ENCODE results near the gene NUP188.

Gene NUP188

DNA sequence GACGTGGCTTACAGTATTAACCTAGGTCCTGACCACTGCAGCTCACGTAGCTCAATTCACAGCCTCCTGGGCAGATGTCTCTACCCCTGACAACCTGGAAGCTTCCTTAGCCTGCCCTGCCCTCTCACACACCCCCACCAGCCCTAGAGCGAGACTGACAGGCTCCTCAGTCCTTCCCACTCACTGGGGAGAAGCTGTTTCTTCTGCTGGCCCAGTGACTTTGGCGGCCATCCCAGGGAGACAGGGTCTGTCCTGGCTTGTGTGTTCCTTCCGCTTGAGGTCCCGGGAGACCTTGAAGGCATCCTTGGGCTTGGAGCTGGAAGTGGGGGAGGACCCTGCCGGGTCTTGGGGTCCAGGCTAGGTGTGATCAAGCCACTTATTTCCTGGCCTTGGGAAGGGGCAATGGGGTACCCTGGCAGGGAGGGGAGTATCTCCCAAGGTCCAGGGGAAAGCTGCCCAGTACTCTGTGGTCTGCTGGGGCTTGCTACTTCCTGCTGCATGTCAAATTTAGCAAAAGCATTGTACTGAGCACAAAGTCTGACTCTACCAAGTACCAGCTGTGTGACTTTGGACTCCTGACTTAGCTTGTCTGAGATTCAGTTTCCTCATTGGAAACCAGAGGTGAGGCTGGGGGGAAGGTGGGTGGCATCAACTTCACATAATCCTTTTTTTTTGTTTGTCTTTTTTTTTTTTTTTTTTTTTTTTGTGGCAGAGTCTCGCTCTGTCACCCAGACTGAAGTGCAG is 90.8 kb downstream of the NUP188 start:
- Histone ChIP-seq H3K4me1 (ENCODE audit: control insufficient read depth, low read depth, low read length) (peaks cover 6% of the 10 kb centered on the region), H3K4me3 (ENCODE audit: low read length) (no peak overlapping the region), H3K36me3 (ENCODE audit: control insufficient read depth, low read depth, low read length) (peaks cover 14% of the 10 kb centered on the region), H3K27ac (ENCODE audit: low read length) (no peak overlapping the region), H3K27me3 (ENCODE audit: control insufficient read depth, insufficient read depth, low read length) (no peaks in the 10 kb centered on the region), H3K9me3 (ENCODE audit: control insufficient read depth, low read depth, low read length) (no peaks in the 10 kb centered on the region), H3K9ac (ENCODE audit: low read length) (no peak overlapping the region)

DNA sequence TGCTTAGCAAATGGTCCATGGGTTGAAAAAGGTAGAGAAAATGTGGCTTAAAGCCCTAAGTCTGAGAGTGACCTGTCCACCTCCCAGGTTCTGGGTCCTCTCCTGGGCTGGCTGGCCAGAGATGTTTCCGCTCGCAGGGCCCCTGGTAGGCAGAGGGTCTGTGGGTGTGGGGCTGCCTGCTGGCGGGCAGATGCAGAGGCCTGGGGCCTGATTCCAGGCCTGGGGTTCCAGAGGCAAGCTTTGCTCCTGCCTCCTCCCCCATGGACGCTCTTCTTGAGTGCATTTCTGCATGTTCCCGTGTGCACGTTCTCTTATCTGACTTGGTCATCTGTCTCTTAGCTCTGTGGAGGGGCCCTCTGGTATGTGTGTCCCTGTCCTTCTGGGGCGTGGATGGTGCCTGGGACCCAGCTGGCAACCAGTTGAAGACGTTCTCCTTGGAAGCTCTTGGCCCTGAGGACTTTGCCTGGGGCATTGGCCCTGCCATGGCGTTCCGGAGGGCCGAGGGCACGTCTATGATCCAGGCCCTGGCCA is 92.7 kb downstream of the NUP188 start:
- no peaks in the 10 kb centered on the region for H3K27me3 ChIP-seq (ENCODE audit: control insufficient read depth, insufficient read depth, low read length)
- H3K36me3 ChIP-seq (ENCODE audit: control insufficient read depth, low read depth, low read length) = peaks cover 14% of the 10 kb centered on the region
- no peak overlapping the region for H3K4me3 ChIP-seq (ENCODE audit: low read length)

DNA sequence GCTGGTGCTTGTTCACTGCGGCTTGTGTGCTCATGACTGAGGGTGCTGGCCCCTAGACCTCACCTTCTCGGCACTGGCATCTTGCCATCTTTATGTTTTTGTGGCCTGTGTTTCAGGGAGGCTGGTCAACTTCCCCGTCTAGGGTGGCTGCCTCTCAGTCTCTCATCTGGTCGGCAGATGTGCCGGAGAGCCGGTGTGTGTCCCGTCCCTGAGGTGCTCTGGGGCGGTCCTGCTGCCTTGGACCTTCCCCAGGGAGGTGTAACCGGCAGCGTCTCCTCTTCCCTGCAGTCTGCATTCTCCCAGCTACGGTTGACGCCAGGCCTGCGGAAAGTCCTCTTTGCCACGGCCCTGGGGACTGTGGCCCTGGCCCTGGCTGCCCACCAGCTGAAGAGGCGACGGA is 94.5 kb downstream of the NUP188 start:
- no peaks in the 10 kb centered on the region for H3K27me3 ChIP-seq (ENCODE audit: control insufficient read depth, insufficient read depth, low read length)
- H3K36me3 ChIP-seq (ENCODE audit: control insufficient read depth, low read depth, low read length) = peaks cover 14% of the 10 kb centered on the region
- no peak overlapping the region for H3K9ac ChIP-seq (ENCODE audit: low read length)
- no peak overlapping the region for H3K27ac ChIP-seq (ENCODE audit: low read length)
- H3K9me3 ChIP-seq (ENCODE audit: control insufficient read depth, low read depth, low read length) = no peaks in the 10 kb centered on the region
- peaks cover 6% of the 10 kb centered on the region for H3K4me1 ChIP-seq (ENCODE audit: control insufficient read depth, low read depth, low read length)
- H3K4me3 ChIP-seq (ENCODE audit: low read length) = no peak overlapping the region

More for the DNA sequence above, 92.7 kb downstream of the NUP188 start:
- H3K9me3 ChIP-seq (ENCODE audit: control insufficient read depth, low read depth, low read length) = no peaks in the 10 kb centered on the region
- no peak overlapping the region for H3K27ac ChIP-seq (ENCODE audit: low read length)
- H3K4me1 ChIP-seq (ENCODE audit: control insufficient read depth, low read depth, low read length) = peaks cover 6% of the 10 kb centered on the region
- H3K9ac ChIP-seq (ENCODE audit: low read length) = no peak overlapping the region

DNA sequence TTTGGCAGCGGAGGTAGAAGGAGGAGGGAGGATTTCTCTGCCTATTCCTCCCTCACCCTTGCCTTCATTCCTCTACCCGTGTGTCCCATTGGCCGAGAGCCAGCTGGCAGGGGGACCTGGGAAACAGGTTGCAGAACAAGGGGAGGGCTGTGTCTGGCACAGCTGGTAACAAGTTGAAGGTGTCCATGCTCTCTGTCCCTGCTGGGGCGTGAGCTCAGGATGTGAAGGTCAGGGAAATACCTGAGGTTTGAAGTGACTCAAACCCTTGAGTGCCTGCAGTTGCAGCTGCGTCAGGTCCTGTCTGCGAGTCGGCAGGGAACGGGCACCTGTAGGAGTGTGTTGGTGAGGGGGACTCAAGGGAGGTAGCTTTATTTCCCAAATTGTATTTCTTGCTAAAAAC is 105.1 kb downstream of the NUP188 start:
- H3K36me3 ChIP-seq (ENCODE audit: control insufficient read depth, low read depth, low read length) = peaks cover 20% of the 10 kb centered on the region
- H3K27ac ChIP-seq (ENCODE audit: low read length) = no peak overlapping the region
- H3K27me3 ChIP-seq (ENCODE audit: control insufficient read depth, insufficient read depth, low read length) = no peaks in the 10 kb centered on the region
- no peak overlapping the region for H3K9ac ChIP-seq (ENCODE audit: low read length)
- H3K9me3 ChIP-seq (ENCODE audit: control insufficient read depth, low read depth, low read length) = no peaks in the 10 kb centered on the region
- no peak overlapping the region for H3K4me3 ChIP-seq (ENCODE audit: low read length)
- H3K4me1 ChIP-seq (ENCODE audit: control insufficient read depth, low read depth, low read length) = no peaks in the 10 kb centered on the region

DNA sequence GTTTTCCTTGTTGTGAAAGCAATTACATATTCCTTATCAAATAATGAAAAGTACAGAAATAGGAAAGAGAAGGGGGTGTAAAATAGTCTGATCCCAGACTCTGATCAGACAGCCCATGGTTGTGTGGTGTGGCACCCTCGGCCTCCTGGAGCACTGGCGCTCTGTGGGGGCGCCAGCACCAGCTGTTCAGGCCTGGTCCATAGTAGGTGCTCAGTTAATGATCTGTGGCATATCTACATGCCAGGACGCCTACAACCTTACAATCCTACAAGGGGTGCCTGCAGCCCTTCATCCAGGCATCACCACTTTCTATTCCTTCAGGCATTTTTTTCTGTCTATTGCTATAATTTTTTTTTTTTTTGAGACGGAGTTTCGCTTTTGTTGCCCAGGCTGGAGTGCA is 105.5 kb downstream of the NUP188 start:
- H3K4me3 ChIP-seq (ENCODE audit: low read length) = no peak overlapping the region
- H3K4me1 ChIP-seq (ENCODE audit: control insufficient read depth, low read depth, low read length) = no peaks in the 10 kb centered on the region
- H3K9me3 ChIP-seq (ENCODE audit: control insufficient read depth, low read depth, low read length) = no peaks in the 10 kb centered on the region
- H3K27me3 ChIP-seq (ENCODE audit: control insufficient read depth, insufficient read depth, low read length) = no peaks in the 10 kb centered on the region
- no peak overlapping the region for H3K27ac ChIP-seq (ENCODE audit: low read length)
- no peak overlapping the region for H3K9ac ChIP-seq (ENCODE audit: low read length)
- peaks cover 20% of the 10 kb centered on the region for H3K36me3 ChIP-seq (ENCODE audit: control insufficient read depth, low read depth, low read length)

DNA sequence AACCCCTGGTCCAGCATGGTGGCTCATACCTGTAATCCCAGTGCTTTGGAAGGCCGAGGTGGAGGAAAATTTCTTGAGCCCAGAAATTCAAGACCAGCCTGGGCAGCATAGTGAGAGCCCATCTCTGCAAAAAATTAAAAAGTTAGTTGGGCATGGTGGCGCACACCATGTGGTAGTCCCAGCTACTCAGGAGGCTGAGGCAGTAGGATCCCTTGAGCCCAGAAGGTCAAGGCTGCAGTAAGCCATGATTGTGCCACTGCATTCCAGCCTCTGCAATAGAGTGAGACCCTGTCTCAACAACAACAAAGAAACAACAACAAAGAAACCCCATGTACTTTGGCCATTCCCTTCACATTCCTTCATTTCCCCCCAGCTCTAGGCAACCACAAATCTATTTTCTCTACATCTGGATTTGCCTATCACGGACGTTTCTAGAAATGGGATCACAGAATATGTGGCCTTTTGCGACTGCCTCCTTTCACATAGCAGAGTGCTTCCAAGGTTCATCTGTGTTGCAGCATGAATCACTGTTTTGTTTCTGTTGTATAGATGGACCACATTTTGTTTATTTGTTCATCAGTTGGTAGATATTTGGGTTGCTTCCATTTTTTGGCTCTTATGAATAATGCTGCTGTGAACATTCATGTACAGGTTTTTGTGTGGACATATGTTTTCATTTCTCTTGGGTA is 106.8 kb downstream of the NUP188 start:
- Histone ChIP-seq H3K4me1 (ENCODE audit: control insufficient read depth, low read depth, low read length) (no peaks in the 10 kb centered on the region), H3K9ac (ENCODE audit: low read length) (no peak overlapping the region), H3K4me3 (ENCODE audit: low read length) (no peak overlapping the region), H3K27me3 (ENCODE audit: control insufficient read depth, insufficient read depth, low read length) (no peaks in the 10 kb centered on the region), H3K27ac (ENCODE audit: low read length) (no peak overlapping the region), H3K36me3 (ENCODE audit: control insufficient read depth, low read depth, low read length) (peaks cover 10% of the 10 kb centered on the region), H3K9me3 (ENCODE audit: control insufficient read depth, low read depth, low read length) (no peaks in the 10 kb centered on the region)

Data from iPS-18a (cell line).